Measurements from ENCODE around the gene TXNL1. TPM values are rescaled to one million over a fixed set of nuclear protein-coding genes. Genes with fewer than 3 reads are reported as not detected.

The TXNL1 gene
- total and polyA plus RNA-seq, 2 donors (not counting 3 experiments of a cell fraction or from before 2014, with no cell fraction given), result 29.5 to 81.2 TPM

DNA sequence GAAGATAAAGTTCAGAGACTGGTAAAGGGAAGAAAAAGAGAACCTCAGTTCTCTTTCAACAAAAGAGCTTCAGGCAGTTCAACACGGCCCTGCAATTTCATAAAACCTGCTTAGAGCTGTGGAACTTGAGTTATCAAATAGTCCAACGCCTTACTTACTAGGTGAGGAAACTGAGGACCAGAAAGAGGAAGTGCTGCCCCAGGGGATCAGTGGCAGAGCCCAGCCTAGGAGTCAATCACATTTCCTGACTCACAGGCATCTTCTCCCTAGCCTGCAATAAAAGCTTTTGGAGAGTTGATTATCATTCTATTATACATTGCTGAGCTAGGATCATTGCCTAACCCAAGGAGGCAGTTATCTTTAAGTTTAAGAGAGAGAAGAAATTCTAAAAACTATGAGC is 77.4 kb downstream of the TXNL1 start:
- no peak overlapping the region for H3K9ac ChIP-seq (replicated peaks; ENCODE audit: extremely low read depth, insufficient read depth, low read length)
- TF ChIP-seq, protein P1, sequence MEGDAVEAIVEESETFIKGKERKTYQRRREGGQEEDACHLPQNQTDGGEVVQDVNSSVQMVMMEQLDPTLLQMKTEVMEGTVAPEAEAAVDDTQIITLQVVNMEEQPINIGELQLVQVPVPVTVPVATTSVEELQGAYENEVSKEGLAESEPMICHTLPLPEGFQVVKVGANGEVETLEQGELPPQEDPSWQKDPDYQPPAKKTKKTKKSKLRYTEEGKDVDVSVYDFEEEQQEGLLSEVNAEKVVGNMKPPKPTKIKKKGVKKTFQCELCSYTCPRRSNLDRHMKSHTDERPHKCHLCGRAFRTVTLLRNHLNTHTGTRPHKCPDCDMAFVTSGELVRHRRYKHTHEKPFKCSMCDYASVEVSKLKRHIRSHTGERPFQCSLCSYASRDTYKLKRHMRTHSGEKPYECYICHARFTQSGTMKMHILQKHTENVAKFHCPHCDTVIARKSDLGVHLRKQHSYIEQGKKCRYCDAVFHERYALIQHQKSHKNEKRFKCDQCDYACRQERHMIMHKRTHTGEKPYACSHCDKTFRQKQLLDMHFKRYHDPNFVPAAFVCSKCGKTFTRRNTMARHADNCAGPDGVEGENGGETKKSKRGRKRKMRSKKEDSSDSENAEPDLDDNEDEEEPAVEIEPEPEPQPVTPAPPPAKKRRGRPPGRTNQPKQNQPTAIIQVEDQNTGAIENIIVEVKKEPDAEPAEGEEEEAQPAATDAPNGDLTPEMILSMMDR (IDR thresholded peaks at IDR 0.05; ENCODE audit: extremely low read depth in 1 of 2, insufficient read depth in 1 of 2, low read depth in 1 of 2, low read length in 2 of 2), result no peak
- TF ChIP-seq JUN (IDR thresholded peaks at IDR 0.05; ENCODE audit: borderline replicate concordance, insufficient read depth, insufficient read length, low read depth), result no peak
- TF ChIP-seq GATA2 (IDR thresholded peaks at IDR 0.05; ENCODE audit: insufficient read depth, insufficient read length, low read depth, low read length), result no peak
- no peak for TF ChIP-seq FOS (IDR thresholded peaks at IDR 0.05; ENCODE audit: borderline replicate concordance, insufficient read depth, low read length)
- no peak for TF ChIP-seq MYC (IDR thresholded peaks at IDR 0.05; ENCODE audit: low read depth, low read length)
- no peak for TF ChIP-seq POLR2AphosphoS5 (IDR thresholded peaks at IDR 0.05; ENCODE audit: insufficient read depth, low read depth, low read length)
- TF ChIP-seq, protein P2, sequence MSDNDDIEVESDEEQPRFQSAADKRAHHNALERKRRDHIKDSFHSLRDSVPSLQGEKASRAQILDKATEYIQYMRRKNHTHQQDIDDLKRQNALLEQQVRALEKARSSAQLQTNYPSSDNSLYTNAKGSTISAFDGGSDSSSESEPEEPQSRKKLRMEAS (IDR thresholded peaks at IDR 0.05; ENCODE audit: insufficient read depth, insufficient read length), result no peak
- TF ChIP-seq EZH2 (IDR thresholded peaks at IDR 0.05; ENCODE audit: borderline replicate concordance, low read depth, low read length, severe bottlenecking), result no peak
- intact Hi-C loops (cut with micrococcal nuclease) (no loop called here), dilution Hi-C loops (cut with MboI; ENCODE audit: extremely low pct_ligation_motif_present, low sequenced_read_pairs) (no loop called here)
- no peaks in the 10 kb centered on the region for H4K20me1 ChIP-seq (replicated peaks; ENCODE audit: control insufficient read depth, extremely low read depth, insufficient read depth, low read length)
- CTCF ChIA-PET, result interaction anchor here (1.1 to 1.4 kb wide), 3 partner anchors 8 to 24 kb away, joined by 3 to 4 read pairs (median 4); no protein-coding TSS in a partner anchor
- no peak for DNase-seq (ENCODE audit: low read depth, low spot score)
- H3K4me1 ChIP-seq (ENCODE audit: control insufficient read depth, extremely low read depth, insufficient read depth, low read length), result no peaks in the 10 kb centered on the region
- no peak overlapping the region for H2AFZ ChIP-seq (ENCODE audit: low read depth, low read length)
- no peaks in the 10 kb centered on the region for H3K79me2 ChIP-seq (ENCODE audit: control insufficient read depth, insufficient read depth, low read length)
- no peaks in the 10 kb centered on the region for H3K27me3 ChIP-seq (ENCODE audit: control insufficient read depth in 2 of 2, insufficient read depth in 2 of 2, low read length in 2 of 2)
- no peak overlapping the region for H3K27ac ChIP-seq (ENCODE audit: insufficient read depth, low read depth, low read length)
- no peak for FAIRE-seq
- BruUV-seq (replicated peaks), result no TSS peak
- no peak overlapping the region for H3K4me3 ChIP-seq (replicated peaks in 1 of 3; ENCODE audit: insufficient read depth in 1 of 3, low read depth in 1 of 3, low read length in 3 of 3)
- H3K9me3 ChIP-seq (replicated peaks; ENCODE audit: control insufficient read depth, insufficient read depth, low read length), result no peaks in the 10 kb centered on the region
- H3K9me1 ChIP-seq (replicated peaks; ENCODE audit: control insufficient read depth, extremely low read depth, insufficient read depth, low read length), result no peaks in the 10 kb centered on the region
- POLR2A ChIA-PET, result no interaction called here
- H3K36me3 ChIP-seq (ENCODE audit: control insufficient read depth in 2 of 2, extremely low read depth in 1 of 2, insufficient read depth in 2 of 2, low read length in 2 of 2), result no peaks in the 10 kb centered on the region
- H3K4me2 ChIP-seq (ENCODE audit: insufficient read depth, low read length), result no peak overlapping the region

All from endothelial cell of umbilical vein (primary cell).